ENCODE measurements around the gene DRGX.

DRGX gene

DNA sequence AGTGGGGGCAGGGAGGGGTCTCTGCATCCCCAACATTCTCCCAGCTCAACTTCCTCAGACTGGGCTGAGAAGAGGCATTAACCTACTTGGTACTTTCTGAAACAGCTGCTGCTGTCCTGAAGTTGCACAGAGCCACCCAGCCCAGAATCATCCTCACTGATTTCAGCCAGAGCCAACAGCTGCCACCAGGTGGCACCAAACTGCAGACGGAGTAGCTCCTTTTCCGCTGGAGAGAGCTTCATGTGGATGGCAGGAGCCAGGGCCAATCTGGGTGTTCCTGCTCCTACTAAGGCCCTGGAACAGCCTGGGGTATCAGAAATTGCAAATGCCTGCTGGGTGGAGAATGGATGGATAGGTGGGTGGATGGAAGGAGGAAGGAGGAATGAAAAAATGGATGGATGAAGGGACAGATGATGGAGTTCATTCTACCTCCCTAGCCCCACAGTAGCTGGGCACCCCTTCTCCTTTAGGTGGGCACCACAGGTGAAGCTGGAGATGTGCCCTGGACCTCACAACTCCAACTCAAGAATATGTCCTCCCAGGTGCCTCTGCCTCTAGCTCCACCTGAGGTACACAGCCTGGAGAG, 11.8 kb upstream of the DRGX start:
- FAIRE-seq, result peak; percentile 62

- no peak for FAIRE-seq
Measured at GRCh38 chr10:49407151-49407550, 11.3 kb upstream of the DRGX start.

- no peak for FAIRE-seq
Measured at GRCh38 chr10:49404321-49404878, 8.5 kb upstream of the DRGX start.

GRCh38 chr10:49403363-49403762, 7.5 kb upstream of the DRGX start:
- FAIRE-seq, result no peak

DNA sequence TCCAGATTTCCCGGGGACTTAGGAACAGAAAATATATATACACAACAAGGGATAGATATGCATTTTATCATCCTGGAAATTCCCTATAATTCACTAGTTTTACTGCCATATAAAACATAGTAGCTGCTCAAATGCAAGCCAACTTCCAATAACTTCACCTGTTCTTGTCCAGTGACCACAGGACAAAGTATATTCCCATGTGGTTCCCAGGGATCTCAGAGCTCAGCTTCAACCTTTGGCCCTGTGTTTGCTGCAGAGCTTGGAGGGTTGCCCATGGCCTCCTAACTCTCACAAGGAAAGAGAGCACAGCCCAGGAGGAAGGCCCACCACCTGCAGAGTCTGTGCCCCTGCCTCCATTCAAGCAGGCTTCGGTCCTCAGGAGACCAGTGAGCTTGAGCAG, 4.5 kb upstream of the DRGX start:
- no peak for FAIRE-seq

GRCh38 chr10:49398986-49399385, 3.1 kb upstream of the DRGX start:
- FAIRE-seq, result no peak

- no peak for FAIRE-seq
Measured at GRCh38 chr10:49398000-49398861, 2.3 kb upstream of the DRGX start.

GRCh38 chr10:49397036-49397999, 1.4 kb upstream of the DRGX start:
- no peak for FAIRE-seq

DNA sequence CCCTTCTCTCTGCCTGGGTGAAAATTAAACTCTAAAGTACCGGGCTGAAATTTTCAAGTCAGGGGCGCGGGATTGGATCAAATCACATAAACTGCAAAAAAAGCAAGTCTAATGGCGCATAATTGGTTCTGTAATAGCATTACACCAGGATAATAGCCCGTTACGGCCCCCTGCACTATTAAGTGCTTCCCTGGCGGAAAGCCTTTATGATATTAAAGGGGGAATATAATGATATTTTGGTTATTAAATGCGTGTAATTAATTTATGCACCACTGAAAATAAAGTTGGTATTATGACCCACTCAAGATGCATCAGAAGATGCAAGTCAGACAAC, 744 bp upstream of the DRGX start:
- no peak for FAIRE-seq

GRCh38 chr10:49394933-49395740, 752 bp downstream of the DRGX start:
- no peak for FAIRE-seq

DNA sequence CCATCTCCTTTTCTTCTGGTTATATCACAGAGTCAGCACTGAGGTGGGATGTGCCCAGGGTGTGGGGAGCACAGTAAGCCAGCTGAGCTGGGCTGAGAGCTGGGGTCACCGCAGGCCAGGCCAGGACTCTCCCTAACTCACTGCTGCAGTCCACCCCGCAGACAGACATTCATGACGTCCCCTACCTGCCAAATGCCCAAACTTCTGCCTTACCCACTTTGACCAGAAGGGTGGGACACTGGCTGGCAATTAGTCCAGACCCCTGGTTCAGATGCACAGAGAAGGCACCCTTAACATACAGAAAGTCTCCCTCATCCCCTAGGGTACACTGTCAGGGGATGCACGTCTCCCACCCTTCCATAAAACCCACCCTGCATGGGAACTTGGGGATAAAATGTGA, 2.1 kb downstream of the DRGX start:
- no peak for FAIRE-seq

DNA sequence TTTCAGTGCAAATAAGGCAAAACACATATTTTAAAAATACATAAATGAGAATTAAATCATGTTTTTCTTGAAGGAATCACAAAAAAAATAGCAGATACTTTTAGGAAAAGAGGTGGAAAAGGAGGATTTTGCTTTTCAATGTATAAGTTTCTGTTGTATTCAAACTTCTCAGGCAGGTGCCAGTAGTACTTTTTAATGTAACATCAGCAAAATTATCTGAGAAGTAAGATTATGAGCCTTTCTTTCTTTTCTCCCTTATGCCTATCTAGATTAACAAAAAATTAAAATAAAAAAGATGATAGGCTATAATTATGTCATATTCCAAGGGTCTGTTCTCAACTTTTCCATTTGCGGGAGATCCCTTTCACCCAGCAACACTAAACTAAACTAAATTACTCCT, 2.6 kb downstream of the DRGX start:
- FAIRE-seq, result no peak

DNA sequence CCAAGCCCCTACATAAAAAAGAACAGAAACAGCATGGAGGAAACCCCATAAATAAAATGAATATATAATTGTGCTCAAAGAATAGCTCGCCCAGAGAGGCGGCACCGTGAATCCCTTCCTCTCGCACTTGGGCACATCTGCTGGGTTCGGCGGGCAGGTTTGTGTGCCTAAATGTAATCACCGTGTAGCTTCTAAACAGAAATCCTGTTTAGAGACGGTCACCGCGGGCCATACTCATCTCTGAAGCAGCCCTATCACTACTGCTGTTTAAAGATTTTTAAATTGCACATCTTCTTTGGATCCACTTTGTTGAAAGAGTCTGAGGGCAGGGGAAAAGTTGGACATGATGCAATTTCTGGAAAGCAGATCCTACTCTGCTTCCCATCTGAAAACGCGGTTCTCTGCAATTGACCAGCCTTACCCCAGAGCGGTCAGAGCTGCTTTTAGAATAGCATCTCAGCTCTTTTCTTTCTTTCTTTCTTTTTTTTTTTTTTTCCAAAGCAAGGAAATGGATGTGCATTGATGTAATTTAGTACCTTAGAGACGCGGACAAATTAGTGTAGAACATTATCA, 6.4 kb downstream of the DRGX start:
- no peak for FAIRE-seq

DNA sequence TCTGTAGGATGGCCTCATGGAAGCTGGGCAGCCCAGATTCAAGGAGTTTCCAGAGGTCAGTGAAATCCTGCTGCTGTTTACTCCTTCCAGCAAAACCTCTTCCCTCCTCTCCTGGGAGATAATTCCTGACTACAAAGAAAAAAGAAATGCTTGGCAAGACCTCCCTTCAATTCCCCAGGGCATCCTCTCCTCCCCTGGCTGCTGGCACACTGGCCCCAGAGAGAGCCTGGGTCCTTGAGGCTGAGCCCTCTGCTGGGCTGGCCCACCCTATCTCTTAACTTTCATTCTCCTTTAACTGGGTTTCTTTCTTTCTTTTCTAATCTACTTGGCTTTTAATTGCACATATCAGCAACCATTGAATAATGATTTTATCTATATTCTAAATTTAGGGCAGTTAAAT, 7.7 kb downstream of the DRGX start:
- FAIRE-seq, result no peak

GRCh38 chr10:49387071-49387470, 8.8 kb downstream of the DRGX start:
- no peak for FAIRE-seq

DNA sequence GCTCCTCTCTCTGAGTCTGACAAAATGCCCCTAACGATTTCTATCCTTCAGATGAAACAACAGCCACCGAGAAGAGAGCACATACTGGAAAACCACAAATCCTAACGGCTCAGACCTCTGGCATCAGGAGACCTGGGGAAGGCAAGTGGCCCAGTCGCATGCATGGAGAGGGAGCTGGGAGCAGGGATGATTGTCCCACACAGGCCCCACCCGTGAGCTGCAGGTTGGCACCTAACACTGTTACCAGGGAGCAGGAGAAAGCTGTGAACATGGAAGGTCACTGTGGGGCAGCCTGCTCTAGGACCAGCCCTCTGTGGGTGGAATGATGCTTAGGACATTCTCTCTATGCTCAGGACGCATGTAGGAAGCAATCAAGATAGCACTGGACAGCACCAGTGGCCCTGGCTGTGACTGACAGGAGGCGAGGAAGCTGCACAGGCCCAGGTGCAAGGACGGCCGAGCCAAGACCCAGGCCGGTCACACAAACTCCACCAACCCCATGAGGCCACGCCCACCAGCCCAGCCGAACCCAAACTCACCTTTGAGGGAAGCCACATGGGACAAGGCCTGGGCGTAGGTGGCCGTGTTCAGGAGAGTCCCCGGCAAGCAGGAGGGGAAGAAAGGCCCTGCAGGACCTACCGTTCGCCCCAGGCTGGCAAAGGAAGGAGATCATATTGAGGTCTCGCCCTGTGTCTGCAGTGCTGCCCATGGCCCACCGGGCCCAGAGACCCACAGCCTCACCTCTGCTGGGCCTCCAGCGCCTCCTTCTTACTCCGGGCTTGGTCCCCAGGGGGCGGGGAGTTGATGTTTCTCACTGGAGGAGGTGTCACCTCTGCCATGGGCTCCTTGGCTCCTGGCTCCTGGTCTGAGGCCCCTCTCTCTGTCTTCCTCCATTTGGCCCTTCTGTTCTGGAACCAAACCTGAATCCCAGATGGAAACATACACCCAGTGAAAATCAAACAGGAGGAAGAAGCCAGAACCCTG, 9.7 kb downstream of the DRGX start:
- no peak for FAIRE-seq

GRCh38 chr10:49384268-49384953, 11.5 kb downstream of the DRGX start:
- no peak for FAIRE-seq

GRCh38 chr10:49383853-49384252, 12.0 kb downstream of the DRGX start:
- no peak for FAIRE-seq

- no peak for FAIRE-seq
Measured at GRCh38 chr10:49382826-49383225, 13.1 kb downstream of the DRGX start.

DNA sequence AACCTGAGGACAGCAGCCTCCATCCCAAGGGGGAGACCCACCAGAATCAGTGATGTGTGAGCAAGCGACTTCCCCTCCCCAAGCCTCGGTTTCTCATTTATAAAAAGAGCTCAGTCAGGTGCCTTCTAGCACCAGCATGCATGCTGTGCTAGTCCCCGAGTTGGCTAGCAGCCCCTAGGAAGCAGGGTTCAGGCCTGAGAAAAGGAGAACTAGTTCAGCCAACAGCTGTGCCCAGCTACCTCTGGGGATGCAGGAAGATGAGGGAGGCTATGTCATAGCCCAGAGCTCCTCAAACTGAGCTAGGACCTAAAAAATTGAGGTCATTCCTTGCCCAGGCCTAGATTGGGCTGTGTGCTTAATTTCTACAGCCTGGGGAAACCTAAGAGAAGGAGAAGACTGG, 13.7 kb downstream of the DRGX start:
- FAIRE-seq, result no peak
